ENCODE results near the gene LAMP2.

DNA sequence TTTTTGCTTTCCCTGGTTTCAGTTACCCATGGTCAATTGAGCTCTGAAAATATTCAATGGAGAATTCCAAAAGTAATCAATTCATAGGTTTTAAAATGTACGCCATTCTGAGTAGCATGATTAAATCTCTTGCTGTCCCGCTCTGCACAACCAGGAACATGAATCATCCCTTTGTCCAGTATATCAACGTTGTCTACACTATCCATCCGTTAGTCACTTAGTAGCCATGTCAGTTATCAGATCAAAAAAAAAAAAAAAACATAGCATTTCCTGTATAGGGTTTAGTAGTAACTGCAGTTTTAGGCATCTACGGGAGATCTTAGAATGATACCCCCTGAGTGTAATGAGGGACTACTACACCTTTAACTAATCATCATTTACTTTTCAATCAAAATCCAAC is 15.1 kb downstream of the LAMP2 start:
- TF ChIP-seq SPI1 (IDR thresholded peaks at IDR 0.05; ENCODE audit: borderline replicate concordance, insufficient read depth, low read depth, low read length) (no peak), EZH2 (IDR thresholded peaks at IDR 0.05; ENCODE audit: borderline replicate concordance, control insufficient read depth, low read depth, low read length) (no peak), RCOR1 (conservative IDR thresholded peaks at IDR 0.05; ENCODE audit: low read depth, low read length) (no peak), EP300 (IDR thresholded peaks at IDR 0.05; ENCODE audit: borderline replicate concordance in 1 of 2, control insufficient read depth in 1 of 2, low read depth in 2 of 2, low read length in 2 of 2) (no peak), POLR2AphosphoS5 (IDR thresholded peaks at IDR 0.05; ENCODE audit: low read length) (no peak), POLR2A (IDR thresholded peaks at IDR 0.05; ENCODE audit: low read depth, low read length) (no peak), E2F4 (IDR thresholded peaks at IDR 0.05; ENCODE audit: low read depth, low read length) (no peak), JUND (IDR thresholded peaks at IDR 0.05; ENCODE audit: low read depth, low read length) (no peak), RAD21 (IDR thresholded peaks at IDR 0.05; ENCODE audit: insufficient read depth, low read depth, low read length) (no peak), FOS (IDR thresholded peaks at IDR 0.05; ENCODE audit: borderline replicate concordance, extremely low read depth, insufficient read length) (no peak)
- TF ChIP-seq, protein P1, sequence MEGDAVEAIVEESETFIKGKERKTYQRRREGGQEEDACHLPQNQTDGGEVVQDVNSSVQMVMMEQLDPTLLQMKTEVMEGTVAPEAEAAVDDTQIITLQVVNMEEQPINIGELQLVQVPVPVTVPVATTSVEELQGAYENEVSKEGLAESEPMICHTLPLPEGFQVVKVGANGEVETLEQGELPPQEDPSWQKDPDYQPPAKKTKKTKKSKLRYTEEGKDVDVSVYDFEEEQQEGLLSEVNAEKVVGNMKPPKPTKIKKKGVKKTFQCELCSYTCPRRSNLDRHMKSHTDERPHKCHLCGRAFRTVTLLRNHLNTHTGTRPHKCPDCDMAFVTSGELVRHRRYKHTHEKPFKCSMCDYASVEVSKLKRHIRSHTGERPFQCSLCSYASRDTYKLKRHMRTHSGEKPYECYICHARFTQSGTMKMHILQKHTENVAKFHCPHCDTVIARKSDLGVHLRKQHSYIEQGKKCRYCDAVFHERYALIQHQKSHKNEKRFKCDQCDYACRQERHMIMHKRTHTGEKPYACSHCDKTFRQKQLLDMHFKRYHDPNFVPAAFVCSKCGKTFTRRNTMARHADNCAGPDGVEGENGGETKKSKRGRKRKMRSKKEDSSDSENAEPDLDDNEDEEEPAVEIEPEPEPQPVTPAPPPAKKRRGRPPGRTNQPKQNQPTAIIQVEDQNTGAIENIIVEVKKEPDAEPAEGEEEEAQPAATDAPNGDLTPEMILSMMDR (IDR thresholded peaks at IDR 0.05 in 2 of 3, conservative IDR thresholded peaks at IDR 0.05 in 1 of 3; ENCODE audit: control insufficient read depth in 2 of 3, extremely low read depth in 1 of 3, insufficient read depth in 1 of 3, low read depth in 3 of 3, low read length in 3 of 3): no peak

Measured in GM12878 (cell line).